ENCODE results near the gene PTPRN2.

DNA sequence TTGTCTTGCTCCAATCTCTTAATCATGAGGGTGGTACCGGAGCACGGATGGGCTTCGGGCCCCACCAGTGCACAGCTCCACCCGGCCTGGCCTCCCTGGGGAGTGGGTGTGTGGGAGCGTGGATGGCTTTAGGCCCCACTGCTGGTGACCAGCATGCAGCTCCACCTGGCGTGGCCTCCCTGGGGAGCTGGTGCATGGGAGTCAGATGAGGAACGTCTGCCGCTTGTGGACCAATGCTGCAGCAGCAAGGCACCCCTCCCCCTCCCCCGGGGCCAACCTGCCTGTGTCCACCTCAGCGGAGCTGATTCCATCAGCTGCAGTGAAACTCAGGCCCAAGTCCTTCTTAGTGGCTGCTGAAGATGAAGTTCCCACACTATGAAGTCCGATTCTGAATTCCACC, 511.4 kb downstream of the PTPRN2 start:
- no peak for TF ChIP-seq GATA2 (IDR thresholded peaks at IDR 0.05; ENCODE audit: low read depth, low read length)
- TF ChIP-seq GATA3 (IDR thresholded peaks at IDR 0.05; ENCODE audit: low read depth, low read length) = no peak

All from SH-SY5Y (cell line).